ENCODE results near the gene BMS1. TPM values are rescaled to one million over a fixed set of nuclear protein-coding genes. Genes with fewer than 3 reads are reported as not detected.

Gene BMS1
- total and polyA plus RNA-seq, 10 of the 15 experiments (the other 5 are each of a cell fraction or from before 2014, with no cell fraction given): 7.6 to 33.6 (median 21.0) TPM

DNA sequence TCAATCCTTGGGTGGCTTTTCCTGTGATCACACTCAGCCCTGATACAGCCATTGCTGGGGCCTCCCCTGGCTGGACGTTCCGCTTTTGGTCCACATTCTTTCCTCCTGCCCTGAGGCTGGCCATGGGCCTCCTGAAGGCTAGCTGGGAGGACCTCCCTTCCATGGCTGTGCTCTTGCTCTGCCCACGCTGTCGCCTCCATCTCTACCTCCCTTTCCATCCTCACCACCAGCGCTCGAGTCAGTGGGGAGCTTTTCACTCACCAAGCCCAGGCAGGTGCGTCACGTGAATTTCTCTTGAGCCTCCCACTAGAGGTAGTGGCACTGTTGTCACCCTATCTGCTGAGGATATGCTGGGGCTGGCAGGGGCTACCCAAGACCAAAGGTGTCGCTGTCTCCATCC is 85.9 kb downstream of the BMS1 start:
- in situ Hi-C loops (cut with MboI): loop anchor here (10.0 kb wide), 1 partner anchor 596 kb away; no protein-coding TSS in a partner anchor
- ChIA-PET RAD21 (ENCODE audit: unreplicated experiment) (no interaction called here), POLR2A (no interaction called here), SMC1A (ENCODE audit: uncharacterized antibody, unreplicated experiment) (no interaction called here), CTCF (no interaction called here)
- BruUV-seq (replicated peaks): no TSS peak
- no peaks in the 10 kb centered on the region for H3K9me3 ChIP-seq (replicated peaks; ENCODE audit: control insufficient read depth, insufficient read depth, low read length)
- H3K4me1 ChIP-seq (ENCODE audit: control insufficient read depth, insufficient read depth, low read length): no peaks in the 10 kb centered on the region
- H3K4me3 ChIP-seq: no peak overlapping the region
- H3K27ac ChIP-seq (ENCODE audit: control insufficient read depth, insufficient read depth): no peak overlapping the region
- no peak for ATAC-seq
- FAIRE-seq: no peak
- no peak for DNase-seq (ENCODE audit: low read depth, low spot score)
- no peaks in the 10 kb centered on the region for H3K36me3 ChIP-seq (ENCODE audit: control insufficient read depth in 2 of 2, insufficient read depth in 2 of 2, low read length in 1 of 2)
- no peak overlapping the region for H2AFZ ChIP-seq (ENCODE audit: control insufficient read depth, low read depth, low read length)
- no peaks in the 10 kb centered on the region for H3K79me2 ChIP-seq (ENCODE audit: control insufficient read depth, insufficient read depth, low read length)
- no peak overlapping the region for H3K9ac ChIP-seq (ENCODE audit: control insufficient read depth, insufficient read depth, low read length)
- H3K27me3 ChIP-seq (replicated peaks in 1 of 2; ENCODE audit: control insufficient read depth in 2 of 2, insufficient read depth in 2 of 2, low read length in 1 of 2): no peaks in the 10 kb centered on the region
- no peaks in the 10 kb centered on the region for H4K20me1 ChIP-seq (ENCODE audit: control insufficient read depth, insufficient read depth)
- 21% methylated on average over 7 of the region's 9 CpGs for WGBS (ENCODE audit: insufficient coverage, insufficient replicate concordance, low lambda C conversion rate, missing lambda C conversion rate)
- H3K4me2 ChIP-seq (ENCODE audit: control insufficient read depth, insufficient read depth): no peak overlapping the region
- intact Hi-C loops (cut with micrococcal nuclease; ENCODE audit: unreplicated experiment): no loop called here
- TF ChIP-seq BRCA1 (IDR thresholded peaks at IDR 0.05; ENCODE audit: low read depth, low read length) (no peak), EP300 (IDR thresholded peaks at IDR 0.05; ENCODE audit: borderline replicate concordance in 1 of 2, control insufficient read depth in 1 of 2, low read depth in 2 of 2, low read length in 2 of 2) (no peak), YY1 (IDR thresholded peaks at IDR 0.05; ENCODE audit: low read depth, low read length) (no peak), FOXK2 (IDR thresholded peaks at IDR 0.05) (no peak), SMAD5 (IDR thresholded peaks at IDR 0.05; ENCODE audit: low read depth) (no peak), ZBED1 (IDR thresholded peaks at IDR 0.05; ENCODE audit: borderline replicate concordance) (no peak), EGR1 (IDR thresholded peaks at IDR 0.05; ENCODE audit: borderline replicate concordance in 1 of 2, low read depth in 2 of 2, low read length in 2 of 2) (no peak), RB1 (IDR thresholded peaks at IDR 0.05; ENCODE audit: borderline replicate concordance) (no peak), BHLHE40 (IDR thresholded peaks at IDR 0.05; ENCODE audit: borderline replicate concordance in 1 of 2, low read depth in 2 of 2, low read length in 1 of 2) (no peak), ESRRA (IDR thresholded peaks at IDR 0.05; ENCODE audit: low read length) (no peak)
- TF ChIP-seq, protein P1, sequence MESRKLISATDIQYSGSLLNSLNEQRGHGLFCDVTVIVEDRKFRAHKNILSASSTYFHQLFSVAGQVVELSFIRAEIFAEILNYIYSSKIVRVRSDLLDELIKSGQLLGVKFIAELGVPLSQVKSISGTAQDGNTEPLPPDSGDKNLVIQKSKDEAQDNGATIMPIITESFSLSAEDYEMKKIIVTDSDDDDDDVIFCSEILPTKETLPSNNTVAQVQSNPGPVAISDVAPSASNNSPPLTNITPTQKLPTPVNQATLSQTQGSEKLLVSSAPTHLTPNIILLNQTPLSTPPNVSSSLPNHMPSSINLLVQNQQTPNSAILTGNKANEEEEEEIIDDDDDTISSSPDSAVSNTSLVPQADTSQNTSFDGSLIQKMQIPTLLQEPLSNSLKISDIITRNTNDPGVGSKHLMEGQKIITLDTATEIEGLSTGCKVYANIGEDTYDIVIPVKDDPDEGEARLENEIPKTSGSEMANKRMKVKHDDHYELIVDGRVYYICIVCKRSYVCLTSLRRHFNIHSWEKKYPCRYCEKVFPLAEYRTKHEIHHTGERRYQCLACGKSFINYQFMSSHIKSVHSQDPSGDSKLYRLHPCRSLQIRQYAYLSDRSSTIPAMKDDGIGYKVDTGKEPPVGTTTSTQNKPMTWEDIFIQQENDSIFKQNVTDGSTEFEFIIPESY (IDR thresholded peaks at IDR 0.05): no peak
- TF ChIP-seq, protein P2, sequence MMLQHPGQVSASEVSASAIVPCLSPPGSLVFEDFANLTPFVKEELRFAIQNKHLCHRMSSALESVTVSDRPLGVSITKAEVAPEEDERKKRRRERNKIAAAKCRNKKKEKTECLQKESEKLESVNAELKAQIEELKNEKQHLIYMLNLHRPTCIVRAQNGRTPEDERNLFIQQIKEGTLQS (IDR thresholded peaks at IDR 0.05; ENCODE audit: borderline replicate concordance, extremely low read depth, low read depth, low read length): no peak
- TF ChIP-seq, protein P3, sequence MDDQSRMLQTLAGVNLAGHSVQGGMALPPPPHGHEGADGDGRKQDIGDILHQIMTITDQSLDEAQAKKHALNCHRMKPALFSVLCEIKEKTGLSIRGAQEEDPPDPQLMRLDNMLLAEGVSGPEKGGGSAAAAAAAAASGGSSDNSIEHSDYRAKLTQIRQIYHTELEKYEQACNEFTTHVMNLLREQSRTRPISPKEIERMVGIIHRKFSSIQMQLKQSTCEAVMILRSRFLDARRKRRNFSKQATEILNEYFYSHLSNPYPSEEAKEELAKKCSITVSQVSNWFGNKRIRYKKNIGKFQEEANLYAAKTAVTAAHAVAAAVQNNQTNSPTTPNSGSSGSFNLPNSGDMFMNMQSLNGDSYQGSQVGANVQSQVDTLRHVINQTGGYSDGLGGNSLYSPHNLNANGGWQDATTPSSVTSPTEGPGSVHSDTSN (IDR thresholded peaks at IDR 0.05; ENCODE audit: insufficient replicate concordance, low read depth, low read length): no peak
- TF ChIP-seq, protein P4, sequence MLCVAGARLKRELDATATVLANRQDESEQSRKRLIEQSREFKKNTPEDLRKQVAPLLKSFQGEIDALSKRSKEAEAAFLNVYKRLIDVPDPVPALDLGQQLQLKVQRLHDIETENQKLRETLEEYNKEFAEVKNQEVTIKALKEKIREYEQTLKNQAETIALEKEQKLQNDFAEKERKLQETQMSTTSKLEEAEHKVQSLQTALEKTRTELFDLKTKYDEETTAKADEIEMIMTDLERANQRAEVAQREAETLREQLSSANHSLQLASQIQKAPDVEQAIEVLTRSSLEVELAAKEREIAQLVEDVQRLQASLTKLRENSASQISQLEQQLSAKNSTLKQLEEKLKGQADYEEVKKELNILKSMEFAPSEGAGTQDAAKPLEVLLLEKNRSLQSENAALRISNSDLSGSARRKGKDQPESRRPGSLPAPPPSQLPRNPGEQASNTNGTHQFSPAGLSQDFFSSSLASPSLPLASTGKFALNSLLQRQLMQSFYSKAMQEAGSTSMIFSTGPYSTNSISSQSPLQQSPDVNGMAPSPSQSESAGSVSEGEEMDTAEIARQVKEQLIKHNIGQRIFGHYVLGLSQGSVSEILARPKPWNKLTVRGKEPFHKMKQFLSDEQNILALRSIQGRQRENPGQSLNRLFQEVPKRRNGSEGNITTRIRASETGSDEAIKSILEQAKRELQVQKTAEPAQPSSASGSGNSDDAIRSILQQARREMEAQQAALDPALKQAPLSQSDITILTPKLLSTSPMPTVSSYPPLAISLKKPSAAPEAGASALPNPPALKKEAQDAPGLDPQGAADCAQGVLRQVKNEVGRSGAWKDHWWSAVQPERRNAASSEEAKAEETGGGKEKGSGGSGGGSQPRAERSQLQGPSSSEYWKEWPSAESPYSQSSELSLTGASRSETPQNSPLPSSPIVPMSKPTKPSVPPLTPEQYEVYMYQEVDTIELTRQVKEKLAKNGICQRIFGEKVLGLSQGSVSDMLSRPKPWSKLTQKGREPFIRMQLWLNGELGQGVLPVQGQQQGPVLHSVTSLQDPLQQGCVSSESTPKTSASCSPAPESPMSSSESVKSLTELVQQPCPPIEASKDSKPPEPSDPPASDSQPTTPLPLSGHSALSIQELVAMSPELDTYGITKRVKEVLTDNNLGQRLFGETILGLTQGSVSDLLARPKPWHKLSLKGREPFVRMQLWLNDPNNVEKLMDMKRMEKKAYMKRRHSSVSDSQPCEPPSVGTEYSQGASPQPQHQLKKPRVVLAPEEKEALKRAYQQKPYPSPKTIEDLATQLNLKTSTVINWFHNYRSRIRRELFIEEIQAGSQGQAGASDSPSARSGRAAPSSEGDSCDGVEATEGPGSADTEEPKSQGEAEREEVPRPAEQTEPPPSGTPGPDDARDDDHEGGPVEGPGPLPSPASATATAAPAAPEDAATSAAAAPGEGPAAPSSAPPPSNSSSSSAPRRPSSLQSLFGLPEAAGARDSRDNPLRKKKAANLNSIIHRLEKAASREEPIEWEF (IDR thresholded peaks at IDR 0.05; ENCODE audit: insufficient replicate concordance, low read depth, low read length): no peak
